HEK293 (cell line): ENCODE results near the gene RAB17.

Experiments
- REST ChIP-seq: fragments of 450-650 bp; formaldehyde crosslinking; IDR thresholded peaks from 2 replicates; pipeline ENCODE4 v1.5.1; 2016; ENCODE audit warnings: missing biosample characterization, missing genetic modification characterization
- ZFHX2 ChIP-seq: fragments of 450-650 bp; formaldehyde crosslinking; conservative IDR thresholded peaks from 2 replicates; pipeline ENCODE4 v1.5.1; 2016; ENCODE audit warnings: missing biosample characterization, missing genetic modification characterization
- ZNF184 ChIP-seq: fragments of 450-650 bp; IDR thresholded peaks from 2 replicates; pipeline ENCODE4 v1.5.1; 2018; ENCODE audit warnings: missing biosample characterization, mild to moderate bottlenecking, missing genetic modification characterization
- ZNF776 ChIP-seq: fragments of 450-650 bp; formaldehyde crosslinking; IDR thresholded peaks from 2 replicates; pipeline ENCODE4 v1.5.0; 2017; ENCODE audit warnings: missing biosample characterization, missing genetic modification characterization, borderline replicate concordance

GRCh38 chr2:237598468-237599208 lies 8.1 kb upstream of the RAB17 start:
- TF ChIP-seq ZNF776 (no peak), ZNF184 (tag by site-specific recombination) (no peak), REST (no peak), ZFHX2 (tag by site-specific recombination) (no peak)
